OCI-LY3 (cell line): ENCODE measurements around the gene SIAE.

Experiments used
- H2AFZ ChIP-seq: fragments of 200-600, 300-600 bp; shearing (Covaris generic); 2 replicates; pipeline ENCODE4 v1.6.0; 2014; ENCODE audit warnings: antibody characterized with exemption, low read depth, low read length
- H3K27ac ChIP-seq: fragments of 200-600, 300-600 bp; sonication (generic); 2 replicates; pipeline ENCODE4 v1.5.1; 2014; ENCODE audit warnings: mild to moderate bottlenecking, low read length, moderate library complexity, mixed read lengths
- H3K27me3 ChIP-seq: fragments of 200-600, 300-600 bp; sonication (generic); 2 replicates; pipeline ENCODE4 v1.6.1; 2014; ENCODE audit warnings: low read depth, low read length, mixed read lengths
- H3K36me3 ChIP-seq: fragments of 200-600, 300-600 bp; sonication (generic); replicated peaks from 2 replicates; pipeline ENCODE3; 2014; ENCODE audit warnings: low read depth, low read length, mixed read lengths
- H3K4me1 ChIP-seq: fragments of 300-600, 200-600 bp; sonication (generic); 2 replicates; pipeline ENCODE4 v1.6.1; 2014; ENCODE audit warnings: low read length, mixed read lengths
- H3K4me2 ChIP-seq: fragments of 200-600, 300-600 bp; sonication (generic); 2 replicates; pipeline ENCODE4 v1.6.1; 2014; ENCODE audit warnings: low read length, mixed read lengths
- H3K4me3 ChIP-seq: fragments of 300-600, 200-600 bp; sonication (generic); 2 replicates; pipeline ENCODE4 v1.5.1; 2014; ENCODE audit warnings: antibody characterized with exemption, mild to moderate bottlenecking, low read length, moderate library complexity
- H3K79me2 ChIP-seq: fragments of 300-600, 200-600 bp; shearing (Covaris generic); 2 replicates; pipeline ENCODE4 v1.6.1; 2014; ENCODE audit warnings: mild to moderate bottlenecking, low read length, mixed read lengths
- H3K9ac ChIP-seq: fragments of 300-600, 200-600 bp; shearing (Covaris generic); 2 replicates; pipeline ENCODE4 v1.6.0; 2014; ENCODE audit warnings: mild to moderate bottlenecking, low read length, moderate library complexity
- H3K9me3 ChIP-seq: fragments of 200-600, 300-600 bp; shearing (Covaris generic); 2 replicates; pipeline ENCODE4 v1.6.1; 2014; ENCODE audit warnings: low read length, mixed read lengths; ENCODE audit not compliant: insufficient read depth
- H4K20me1 ChIP-seq: fragments of 200-600, 300-600 bp; sonication (generic); 2 replicates; pipeline ENCODE4 v1.6.1; 2016; ENCODE audit warnings: low read length, mixed read lengths; ENCODE audit not compliant: insufficient read depth
- EZH2phosphoT487 ChIP-seq: fragments of 200-600 bp; shearing (Covaris generic); IDR thresholded peaks from 2 replicates; pipeline ENCODE4 v1.6.1; 2018; ENCODE audit warnings: antibody characterized with exemption, mixed run types, low read depth
- TF ChIP-seq, protein P1 (sequence below): fragments of 200-600, 300-600 bp; sonication (generic); IDR thresholded peaks from 2 replicates; pipeline ENCODE4 v1.5.1; 2014; ENCODE audit warnings: antibody characterized with exemption, low read length, low read depth

The SIAE gene

GRCh38 chr11:124597626-124598025 is 75.9 kb downstream of the SIAE start:
- no peaks in the 10 kb centered on the region for H4K20me1 ChIP-seq
- H3K27ac ChIP-seq, result no peak overlapping the region
- no peaks in the 10 kb centered on the region for H3K4me1 ChIP-seq
- TF ChIP-seq, protein P1, sequence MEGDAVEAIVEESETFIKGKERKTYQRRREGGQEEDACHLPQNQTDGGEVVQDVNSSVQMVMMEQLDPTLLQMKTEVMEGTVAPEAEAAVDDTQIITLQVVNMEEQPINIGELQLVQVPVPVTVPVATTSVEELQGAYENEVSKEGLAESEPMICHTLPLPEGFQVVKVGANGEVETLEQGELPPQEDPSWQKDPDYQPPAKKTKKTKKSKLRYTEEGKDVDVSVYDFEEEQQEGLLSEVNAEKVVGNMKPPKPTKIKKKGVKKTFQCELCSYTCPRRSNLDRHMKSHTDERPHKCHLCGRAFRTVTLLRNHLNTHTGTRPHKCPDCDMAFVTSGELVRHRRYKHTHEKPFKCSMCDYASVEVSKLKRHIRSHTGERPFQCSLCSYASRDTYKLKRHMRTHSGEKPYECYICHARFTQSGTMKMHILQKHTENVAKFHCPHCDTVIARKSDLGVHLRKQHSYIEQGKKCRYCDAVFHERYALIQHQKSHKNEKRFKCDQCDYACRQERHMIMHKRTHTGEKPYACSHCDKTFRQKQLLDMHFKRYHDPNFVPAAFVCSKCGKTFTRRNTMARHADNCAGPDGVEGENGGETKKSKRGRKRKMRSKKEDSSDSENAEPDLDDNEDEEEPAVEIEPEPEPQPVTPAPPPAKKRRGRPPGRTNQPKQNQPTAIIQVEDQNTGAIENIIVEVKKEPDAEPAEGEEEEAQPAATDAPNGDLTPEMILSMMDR, result no peak
- TF ChIP-seq EZH2phosphoT487, result no peak
- no peak overlapping the region for H3K4me2 ChIP-seq
- H3K9me3 ChIP-seq, result no peaks in the 10 kb centered on the region
- H2AFZ ChIP-seq, result no peak overlapping the region
- peaks cover 16% of the 10 kb centered on the region for H3K27me3 ChIP-seq
- no peak overlapping the region for H3K4me3 ChIP-seq
- H3K79me2 ChIP-seq, result no peaks in the 10 kb centered on the region
- H3K9ac ChIP-seq, result no peak overlapping the region
- no peaks in the 10 kb centered on the region for H3K36me3 ChIP-seq

GRCh38 chr11:124595302-124595701 is 78.2 kb downstream of the SIAE start:
- Histone ChIP-seq H3K9me3 (no peaks in the 10 kb centered on the region), H3K79me2 (no peaks in the 10 kb centered on the region), H2AFZ (no peak overlapping the region), H3K4me3 (no peak overlapping the region), H3K4me1 (no peaks in the 10 kb centered on the region), H3K4me2 (no peak overlapping the region), H3K27ac (no peak overlapping the region), H3K9ac (no peak overlapping the region), H3K27me3 (peaks cover 16% of the 10 kb centered on the region), H3K36me3 (no peaks in the 10 kb centered on the region), H4K20me1 (no peaks in the 10 kb centered on the region)
- no peak for TF ChIP-seq EZH2phosphoT487
- TF ChIP-seq, protein P1, result no peak

- H3K9me3 ChIP-seq, result no peaks in the 10 kb centered on the region
- no peak overlapping the region for H3K27ac ChIP-seq
- H3K4me2 ChIP-seq, result no peak overlapping the region
- no peaks in the 10 kb centered on the region for H4K20me1 ChIP-seq
- no peaks in the 10 kb centered on the region for H3K79me2 ChIP-seq
- H3K27me3 ChIP-seq, result peaks cover 12% of the 10 kb centered on the region
- TF ChIP-seq, protein P1, result no peak
- no peak for TF ChIP-seq EZH2phosphoT487
- no peak overlapping the region for H2AFZ ChIP-seq
- H3K9ac ChIP-seq, result no peak overlapping the region
- H3K36me3 ChIP-seq, result no peaks in the 10 kb centered on the region
- H3K4me1 ChIP-seq, result no peaks in the 10 kb centered on the region
- no peak overlapping the region for H3K4me3 ChIP-seq
These were observed 80.9 kb downstream of the SIAE start for GRCh38 chr11:124592627-124593026.

DNA sequence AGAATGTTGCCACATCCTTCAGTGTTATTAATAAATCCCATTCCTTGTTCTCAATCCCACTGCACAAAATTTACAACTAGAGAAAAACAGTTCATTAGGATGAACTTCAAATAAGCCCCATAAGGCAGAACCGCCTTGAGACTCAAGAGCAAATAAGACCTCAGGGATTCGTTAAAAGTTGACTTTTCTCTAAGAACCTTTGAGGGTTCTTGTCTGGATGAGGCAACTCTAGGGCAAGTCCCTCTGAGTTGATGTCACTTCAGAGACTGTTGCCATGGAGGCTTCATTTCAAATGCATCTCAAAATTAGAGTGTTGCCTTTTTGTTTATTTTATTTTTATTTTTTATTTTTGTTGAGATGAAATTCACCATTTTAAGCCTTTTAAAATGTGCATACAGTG is 82.1 kb downstream of the SIAE start:
- Histone ChIP-seq H3K27me3 (peaks cover 6% of the 10 kb centered on the region), H3K9ac (no peak overlapping the region)
- TF ChIP-seq, protein P1, result no peak
- TF ChIP-seq EZH2phosphoT487, result no peak

More for the DNA sequence above, 82.1 kb downstream of the SIAE start:
- Histone ChIP-seq H3K27ac (no peak overlapping the region), H2AFZ (no peak overlapping the region), H3K79me2 (no peaks in the 10 kb centered on the region), H3K36me3 (no peaks in the 10 kb centered on the region), H3K4me3 (no peak overlapping the region), H4K20me1 (no peaks in the 10 kb centered on the region), H3K4me1 (no peaks in the 10 kb centered on the region), H3K9me3 (no peaks in the 10 kb centered on the region), H3K4me2 (no peak overlapping the region)
